ENCODE data around the gene FAM221A.
A peak's percentile ranks its signal among the peaks of the same experiment; 100 is the strongest.

Gene FAM221A

DNA sequence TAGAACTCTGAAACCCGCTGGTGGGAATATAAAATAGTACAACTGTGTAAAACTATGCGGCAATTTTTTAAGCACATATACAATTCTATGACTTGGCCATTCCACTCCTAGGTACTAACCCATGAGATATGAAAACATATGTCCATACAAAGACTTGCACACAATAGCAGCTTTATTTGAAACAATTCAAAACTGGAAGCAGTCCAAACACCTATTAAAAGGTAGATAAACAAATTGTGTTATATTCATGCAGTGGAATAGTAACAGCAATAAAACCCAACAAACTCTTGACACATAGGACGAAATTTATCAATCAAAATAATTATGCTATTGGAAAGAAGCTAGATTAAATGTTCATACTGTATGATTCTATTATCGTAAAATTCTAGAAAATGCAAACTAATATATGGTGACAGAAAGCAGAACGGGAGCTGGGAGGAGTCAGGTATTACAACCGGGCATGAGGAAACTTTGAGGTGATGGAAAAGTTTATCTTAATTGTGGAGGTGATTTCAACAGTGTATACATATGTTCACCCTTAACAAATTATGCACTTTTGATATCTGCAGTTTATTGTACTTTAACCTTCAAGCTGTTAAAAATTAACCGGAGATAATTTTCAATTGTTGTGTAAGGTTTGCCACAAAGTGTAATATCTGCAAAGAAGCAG, 29.2 kb downstream of the FAM221A start:
- TF ChIP-seq, protein P1, sequence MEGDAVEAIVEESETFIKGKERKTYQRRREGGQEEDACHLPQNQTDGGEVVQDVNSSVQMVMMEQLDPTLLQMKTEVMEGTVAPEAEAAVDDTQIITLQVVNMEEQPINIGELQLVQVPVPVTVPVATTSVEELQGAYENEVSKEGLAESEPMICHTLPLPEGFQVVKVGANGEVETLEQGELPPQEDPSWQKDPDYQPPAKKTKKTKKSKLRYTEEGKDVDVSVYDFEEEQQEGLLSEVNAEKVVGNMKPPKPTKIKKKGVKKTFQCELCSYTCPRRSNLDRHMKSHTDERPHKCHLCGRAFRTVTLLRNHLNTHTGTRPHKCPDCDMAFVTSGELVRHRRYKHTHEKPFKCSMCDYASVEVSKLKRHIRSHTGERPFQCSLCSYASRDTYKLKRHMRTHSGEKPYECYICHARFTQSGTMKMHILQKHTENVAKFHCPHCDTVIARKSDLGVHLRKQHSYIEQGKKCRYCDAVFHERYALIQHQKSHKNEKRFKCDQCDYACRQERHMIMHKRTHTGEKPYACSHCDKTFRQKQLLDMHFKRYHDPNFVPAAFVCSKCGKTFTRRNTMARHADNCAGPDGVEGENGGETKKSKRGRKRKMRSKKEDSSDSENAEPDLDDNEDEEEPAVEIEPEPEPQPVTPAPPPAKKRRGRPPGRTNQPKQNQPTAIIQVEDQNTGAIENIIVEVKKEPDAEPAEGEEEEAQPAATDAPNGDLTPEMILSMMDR (IDR thresholded peaks at IDR 0.05), result no peak

DNA sequence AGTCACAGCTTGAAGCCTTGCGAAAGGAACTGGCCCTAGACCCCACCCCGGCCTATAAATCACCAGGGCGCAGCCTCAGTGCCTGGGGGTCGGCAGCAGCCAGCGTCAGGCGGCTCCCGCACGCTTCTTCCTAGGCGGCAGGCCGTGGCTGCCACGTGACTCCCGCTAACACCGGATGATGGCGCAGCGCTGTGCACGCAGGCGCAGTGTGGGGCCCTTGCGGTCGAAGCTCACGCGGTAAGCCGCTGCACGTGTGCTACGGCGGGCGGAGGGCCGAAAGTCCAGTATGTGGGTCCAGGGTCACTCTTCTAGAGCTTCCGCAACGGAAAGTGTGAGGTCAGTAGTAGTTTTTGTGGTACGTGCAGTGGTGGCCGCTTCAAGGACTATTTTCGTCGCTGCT, 30.0 kb downstream of the FAM221A start, which contains the start of gene STK31:
STK31 (plus strand) TSS at position 220 of the 400 bp plus-strand sequence; CDS start at position 287, 67 bp downstream.
- TF ChIP-seq, protein P1 (IDR thresholded peaks at IDR 0.05), result no peak

DNA sequence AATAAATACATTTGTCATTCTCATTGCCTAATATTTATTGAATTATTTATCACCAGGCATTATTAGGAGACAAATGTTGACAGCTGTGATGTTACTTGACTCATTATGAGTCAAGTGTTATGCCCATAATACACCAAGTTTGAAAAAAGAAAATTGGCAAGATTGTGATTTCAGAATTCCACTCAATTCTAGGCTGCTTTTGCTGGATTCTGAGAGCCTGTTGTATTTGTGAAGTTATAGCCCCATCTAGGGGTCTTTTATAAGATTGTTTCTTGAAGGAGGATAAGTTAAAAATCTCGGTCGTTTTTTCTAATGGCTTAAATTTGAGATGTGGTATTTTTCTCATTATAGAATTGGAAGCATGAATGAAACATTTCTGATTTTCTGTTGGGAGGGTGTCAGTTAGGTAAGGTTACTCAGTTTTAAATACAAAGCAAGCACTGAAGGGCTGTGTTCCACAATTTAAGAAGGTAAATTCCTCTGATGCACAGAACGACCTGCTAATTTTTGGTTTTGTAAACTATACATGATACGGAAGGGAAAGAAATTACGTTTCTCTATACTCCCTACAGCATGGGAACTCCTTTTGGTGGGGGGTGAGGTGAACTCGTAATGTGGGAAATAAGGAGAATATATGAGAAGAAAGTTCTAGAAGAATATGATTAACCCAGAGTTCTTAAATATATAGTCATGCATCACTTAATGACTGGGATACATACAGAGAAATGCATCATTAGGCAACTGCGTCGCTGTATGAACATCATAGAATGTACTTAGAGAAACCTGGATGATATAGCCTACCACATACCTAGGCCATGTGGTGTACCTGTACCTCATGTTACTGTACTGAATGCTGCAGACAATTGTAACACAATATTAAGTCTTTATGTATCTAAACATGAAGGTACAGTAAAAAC, 32.6 kb downstream of the FAM221A start:
- TF ChIP-seq, protein P1 (IDR thresholded peaks at IDR 0.05), result peak; percentile 49; the same call in 1 of the 2 replicates

DNA sequence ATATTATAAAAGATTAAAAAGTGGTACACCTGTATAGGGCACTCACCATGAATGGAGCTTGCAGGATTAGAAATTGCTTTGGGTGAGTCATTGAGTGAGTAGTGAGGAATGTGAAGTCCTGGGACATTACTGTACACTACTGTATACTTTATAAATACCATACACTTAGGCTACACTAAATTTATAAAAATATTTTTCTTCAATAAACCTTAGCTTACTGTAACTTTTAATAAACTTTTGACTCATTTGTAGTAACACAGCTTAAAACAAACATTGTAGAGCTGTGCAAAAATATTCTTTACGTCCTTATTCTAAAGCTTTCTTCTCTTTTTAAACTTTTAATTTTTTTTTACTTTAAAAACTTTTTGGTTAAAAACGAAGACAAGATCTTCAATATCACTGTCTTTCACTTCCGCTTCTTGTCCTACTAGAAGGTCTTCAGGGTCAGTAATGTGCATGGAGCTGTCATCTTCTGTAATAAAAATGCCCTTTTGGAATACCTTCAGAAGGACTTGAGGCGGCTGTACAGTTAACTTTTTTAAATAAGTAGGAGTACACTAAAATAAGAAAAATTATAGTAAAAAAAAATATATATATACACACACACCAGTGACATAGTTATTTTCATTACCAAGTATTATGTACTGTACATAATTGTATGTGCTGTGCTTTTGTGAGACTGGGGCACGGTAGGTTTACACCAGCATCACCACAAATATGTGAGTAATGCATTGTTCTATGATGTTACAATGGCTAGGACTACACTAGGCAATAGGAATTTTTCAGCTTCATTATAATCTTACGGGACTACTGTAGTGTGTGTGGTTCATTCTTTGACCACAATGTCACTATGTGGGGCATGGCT, 33.5 kb downstream of the FAM221A start:
- TF ChIP-seq, protein P1 (IDR thresholded peaks at IDR 0.05), result no peak

DNA sequence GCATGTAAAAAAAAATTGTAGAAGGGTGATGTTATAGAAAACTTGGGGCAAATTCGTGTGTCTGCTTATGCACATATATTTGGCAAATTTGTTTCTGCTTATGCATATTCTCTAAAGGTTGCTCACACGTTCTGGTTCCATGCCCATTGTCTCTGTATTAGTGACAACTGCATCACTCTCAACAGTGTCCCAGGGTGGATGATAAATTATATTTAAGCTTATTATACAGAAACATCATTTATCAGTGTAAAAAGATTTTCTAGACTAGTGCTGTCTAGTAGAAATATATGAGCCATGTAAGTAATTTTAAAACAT, 34.1 kb downstream of the FAM221A start:
- TF ChIP-seq, protein P1 (IDR thresholded peaks at IDR 0.05), result no peak

DNA sequence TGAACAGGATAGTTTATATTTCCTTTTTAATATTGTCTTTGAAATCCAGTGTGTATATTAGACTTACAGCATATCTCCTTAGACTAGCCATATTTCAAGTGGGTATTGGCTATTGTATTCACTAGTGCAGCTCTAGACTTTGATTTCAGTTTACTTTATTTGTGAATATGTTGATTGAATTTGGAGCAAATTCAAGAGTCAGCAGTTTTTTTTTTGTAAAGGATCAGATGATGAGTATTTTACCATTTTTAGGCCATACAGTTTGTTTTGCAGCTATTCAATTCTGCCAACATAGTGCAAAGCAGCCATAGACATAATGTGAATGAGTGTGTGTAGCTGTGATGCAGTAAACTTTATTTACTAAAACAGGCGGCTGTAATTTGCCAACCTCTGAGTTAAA, 34.6 kb downstream of the FAM221A start:
- TF ChIP-seq, protein P1 (IDR thresholded peaks at IDR 0.05), result no peak

DNA sequence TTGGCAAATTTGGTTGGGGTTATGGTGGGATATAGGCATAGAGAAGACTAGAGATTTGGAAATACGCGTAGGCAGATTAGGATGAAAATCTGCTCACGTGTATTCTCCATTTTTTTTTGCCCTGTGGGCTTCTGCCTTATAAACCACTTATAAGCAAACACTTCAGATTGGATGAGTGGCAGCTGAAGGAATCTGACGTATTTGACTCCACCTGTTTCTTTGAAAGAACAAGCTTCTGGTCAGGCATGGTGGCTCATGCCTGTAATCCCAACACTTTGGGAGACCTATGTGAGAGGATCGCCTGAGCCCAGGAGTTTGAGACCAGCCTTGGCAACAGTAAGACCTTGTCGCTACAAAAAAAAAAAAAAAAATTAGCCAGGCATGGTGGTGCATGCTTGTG, 35.1 kb downstream of the FAM221A start:
- TF ChIP-seq, protein P1 (IDR thresholded peaks at IDR 0.05), result no peak
